Heart left ventricle (tissue), 13 donors: ENCODE data around the gene LYSMD1.

ENCODE experiments used
- POLR2A ChIP-seq, 2 donors: fragments of 450-650 bp; IDR thresholded peaks; one replicate each; pipeline ENCODE4 v1.6.1; 2017; ENCODE audit warnings: antibody characterized with exemption in 2 of 2, mild to moderate bottlenecking in 2 of 2, moderate library complexity in 2 of 2
- TF ChIP-seq, protein P1 (sequence below), 12 donors: fragments of 200-600 bp; sonication (generic) in 4 of 12; IDR thresholded peaks; one replicate each; pipeline versions ENCODE4 v1.5.0 to v1.8.0; 2018 to 2022; ENCODE audit warnings: antibody characterized with exemption in 12 of 12, mild to moderate bottlenecking in 5 of 12
- donor health status: ischemic (EF 13 %, LVEDD 7.1; RV severe dilation, severe dysfunction).
- donor health status: DM: no; HTN: yes; CAD: no.
- donor health status: DM: no; HTN: no; CAD: no.
- donor health status: ischemic (EF 25% LVEDD 6.9; RV normal size, moderate dysfunction).
- donor health status: ischemic (EF 25% LVEDD 5.7; RV mildly dilated, moderate dysfunction).
- donor health status: ischemic (EF 35%, LVEDD 5.7; RV mildly dilated, moderate dysfunction).
- donor health status: nonischemic (EF 11% LVEDD 7.7; RV severe dilation, severe dysfunction).
- donor health status: DM: yes; HTN: yes; CAD: no.
- donor health status: PGD.
- donor health status: ischemic (EF 29% LVEDD 5.4; RV normal size, mild dysfunction).
- donor health status: nonischemic (EF 23%, LVEDD 6.1; RV moderate dilation, normal function).

DNA sequence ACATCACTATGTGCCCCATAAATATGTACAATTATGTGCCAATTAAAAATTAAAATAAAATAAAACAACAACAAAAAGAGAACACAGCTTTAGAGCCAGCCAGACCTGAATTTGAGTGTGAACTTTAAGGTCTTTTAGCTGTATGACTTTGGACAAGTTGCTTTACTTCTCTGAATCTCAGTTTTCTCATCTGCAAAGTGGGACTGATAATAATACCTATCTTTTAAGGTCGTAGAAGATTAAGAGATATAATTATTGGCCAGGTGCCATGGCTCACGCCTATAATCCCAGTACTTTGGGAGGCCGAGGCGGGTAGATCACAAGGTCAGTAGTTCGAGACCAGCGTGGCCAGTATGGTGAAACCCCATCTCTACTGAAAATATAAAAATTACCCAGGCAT lies 27.6 kb upstream of the LYSMD1 start:
- TF ChIP-seq POLR2A (IDR thresholded peaks at IDR 0.05) = no peak
- TF ChIP-seq, protein P1, sequence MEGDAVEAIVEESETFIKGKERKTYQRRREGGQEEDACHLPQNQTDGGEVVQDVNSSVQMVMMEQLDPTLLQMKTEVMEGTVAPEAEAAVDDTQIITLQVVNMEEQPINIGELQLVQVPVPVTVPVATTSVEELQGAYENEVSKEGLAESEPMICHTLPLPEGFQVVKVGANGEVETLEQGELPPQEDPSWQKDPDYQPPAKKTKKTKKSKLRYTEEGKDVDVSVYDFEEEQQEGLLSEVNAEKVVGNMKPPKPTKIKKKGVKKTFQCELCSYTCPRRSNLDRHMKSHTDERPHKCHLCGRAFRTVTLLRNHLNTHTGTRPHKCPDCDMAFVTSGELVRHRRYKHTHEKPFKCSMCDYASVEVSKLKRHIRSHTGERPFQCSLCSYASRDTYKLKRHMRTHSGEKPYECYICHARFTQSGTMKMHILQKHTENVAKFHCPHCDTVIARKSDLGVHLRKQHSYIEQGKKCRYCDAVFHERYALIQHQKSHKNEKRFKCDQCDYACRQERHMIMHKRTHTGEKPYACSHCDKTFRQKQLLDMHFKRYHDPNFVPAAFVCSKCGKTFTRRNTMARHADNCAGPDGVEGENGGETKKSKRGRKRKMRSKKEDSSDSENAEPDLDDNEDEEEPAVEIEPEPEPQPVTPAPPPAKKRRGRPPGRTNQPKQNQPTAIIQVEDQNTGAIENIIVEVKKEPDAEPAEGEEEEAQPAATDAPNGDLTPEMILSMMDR (IDR thresholded peaks at IDR 0.05) = no peak
